GM21381 (cell line): ENCODE data around the gene PFN1.

Experiments used
- ATAC-seq: cut with Tn5 transposase; IDR thresholded peaks from one replicate; pipeline ENCODE4 v1.9.1; 2021; ENCODE audit warnings: mild to moderate bottlenecking, moderate library complexity; ENCODE audit not compliant: unreplicated experiment

The PFN1 gene

DNA sequence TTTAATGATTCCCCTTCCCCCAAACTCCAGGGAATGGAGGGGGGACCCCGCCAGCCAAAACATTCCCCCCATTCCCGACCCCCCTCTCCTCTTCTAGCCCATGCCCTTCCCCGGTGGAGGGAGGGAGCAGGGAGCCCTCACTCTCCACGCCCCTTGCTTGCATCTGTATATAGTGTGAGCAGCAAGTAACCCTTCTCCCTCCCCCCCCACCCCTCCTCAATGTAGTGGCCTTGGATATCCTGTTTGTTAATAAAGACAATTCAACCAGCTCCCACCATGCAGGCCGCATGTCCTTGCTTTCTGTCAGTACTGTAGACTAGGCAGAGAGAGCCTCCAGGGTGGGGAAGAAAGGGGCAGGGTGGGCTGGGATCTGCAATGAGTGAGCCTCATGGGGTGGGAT, 50.5 kb downstream of the PFN1 start:
- ATAC-seq: no peak

DNA sequence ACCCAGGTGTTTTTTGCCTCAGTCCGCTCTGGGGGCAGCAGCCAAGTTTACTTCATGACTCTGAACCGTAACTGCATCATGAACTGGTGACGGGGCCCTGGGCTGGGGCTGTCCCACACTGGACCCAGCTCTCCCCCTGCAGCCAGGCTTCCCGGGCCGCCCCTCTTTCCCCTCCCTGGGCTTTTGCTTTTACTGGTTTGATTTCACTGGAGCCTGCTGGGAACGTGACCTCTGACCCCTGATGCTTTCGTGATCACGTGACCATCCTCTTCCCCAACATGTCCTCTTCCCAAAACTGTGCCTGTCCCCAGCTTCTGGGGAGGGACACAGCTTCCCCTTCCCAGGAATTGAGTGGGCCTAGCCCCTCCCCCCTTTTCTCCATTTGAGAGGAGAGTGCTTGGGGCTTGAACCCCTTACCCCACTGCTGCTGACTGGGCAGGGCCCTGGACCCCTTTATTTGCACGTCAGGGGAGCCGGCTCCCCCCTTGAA, 51.1 kb downstream of the PFN1 start:
- ATAC-seq: no peak

DNA sequence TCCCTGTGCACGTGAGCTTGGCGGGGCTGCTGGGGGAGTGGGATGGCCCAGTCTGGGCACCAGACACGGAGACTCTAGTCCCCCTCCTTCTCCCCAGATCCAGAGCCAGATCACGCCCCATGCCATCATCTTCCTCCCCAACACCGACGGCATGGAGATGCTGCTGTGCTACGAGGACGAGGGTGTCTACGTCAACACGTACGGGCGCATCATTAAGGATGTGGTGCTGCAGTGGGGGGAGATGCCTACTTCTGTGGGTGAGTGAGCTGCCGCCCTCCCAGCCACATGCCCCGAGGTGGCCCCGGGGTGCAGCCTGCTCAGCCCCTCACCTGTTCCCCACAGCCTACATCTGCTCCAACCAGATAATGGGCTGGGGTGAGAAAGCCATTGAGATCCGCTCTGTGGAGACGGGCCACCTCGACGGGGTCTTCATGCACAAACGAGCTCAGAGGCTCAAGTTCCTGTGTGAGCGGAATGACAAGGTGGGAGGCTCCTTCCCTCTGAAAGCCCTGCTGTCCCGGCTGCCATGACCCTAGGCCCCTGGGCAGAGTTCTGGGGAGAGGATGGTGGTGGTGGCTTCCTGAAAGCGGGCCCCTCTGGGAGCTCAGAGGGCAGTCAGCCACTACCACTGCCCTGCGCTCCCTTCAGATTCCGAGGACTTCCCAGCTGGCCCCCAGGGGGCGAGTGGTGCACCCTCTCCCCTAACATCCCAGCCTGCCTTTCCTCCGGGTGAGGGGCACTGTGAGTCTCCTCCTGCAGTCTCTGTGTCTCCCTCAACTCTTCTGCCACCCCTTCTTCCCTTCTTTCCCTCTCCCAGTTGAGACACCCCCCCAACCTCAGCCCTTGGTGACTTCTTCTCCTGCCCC, 51.8 kb downstream of the PFN1 start:
- no peak for ATAC-seq

GRCh38 chr17:4895657-4896331, 52.5 kb downstream of the PFN1 start:
- no peak for ATAC-seq
